Measurements from ENCODE around the gene MAP4. TPM values are rescaled to one million over a fixed set of nuclear protein-coding genes. Genes with fewer than 3 reads are reported as not detected.

MAP4 gene
- total RNA-seq, 1 donor, result 158 TPM

- no peak for TF ChIP-seq CTCF (IDR thresholded peaks at IDR 0.05; ENCODE audit: extremely low read depth, low read depth, low read length)
- no peak overlapping the region for H3K27ac ChIP-seq (ENCODE audit: low read depth, low read length)
- H3K36me3 ChIP-seq (ENCODE audit: insufficient read depth, low read length), result no peaks in the 10 kb centered on the region
- peaks cover 58% of the 10 kb centered on the region for H4K20me1 ChIP-seq (ENCODE audit: insufficient read depth, low read length)
- no peak for DNase-seq (ENCODE audit: insufficient read length, low spot score, missing footprints)
- H3K79me2 ChIP-seq (ENCODE audit: insufficient read depth, low read length), result peaks cover 98% of the 10 kb centered on the region
- H2AFZ ChIP-seq (ENCODE audit: low read length), result no peak overlapping the region
- H3K4me1 ChIP-seq (ENCODE audit: insufficient read depth, low read length), result no peaks in the 10 kb centered on the region
- no peak overlapping the region for H3K4me2 ChIP-seq (ENCODE audit: insufficient read depth, low read length)
- no peaks in the 10 kb centered on the region for H3K27me3 ChIP-seq (ENCODE audit: insufficient read depth, low read length)
- no peaks in the 10 kb centered on the region for H3K9me3 ChIP-seq (ENCODE audit: low read depth, low read length)
- H3K4me3 ChIP-seq (ENCODE audit: insufficient read depth, low read length), result no peak overlapping the region
These were observed 11.0 kb upstream of the MAP4 start for GRCh38 chr3:48026951-48027908.

GRCh38 chr3:48026098-48026497 is 9.9 kb upstream of the MAP4 start:
- H3K4me1 ChIP-seq (ENCODE audit: insufficient read depth, low read length), result no peaks in the 10 kb centered on the region
- H3K36me3 ChIP-seq (ENCODE audit: insufficient read depth, low read length), result no peaks in the 10 kb centered on the region
- no peaks in the 10 kb centered on the region for H3K27me3 ChIP-seq (ENCODE audit: insufficient read depth, low read length)
- no peak overlapping the region for H3K27ac ChIP-seq (ENCODE audit: low read depth, low read length)
- no peak for TF ChIP-seq CTCF (IDR thresholded peaks at IDR 0.05; ENCODE audit: extremely low read depth, low read depth, low read length)
- no peak for DNase-seq (ENCODE audit: insufficient read length, low spot score, missing footprints)
- H2AFZ ChIP-seq (ENCODE audit: low read length), result no peak overlapping the region
- no peak overlapping the region for H3K4me2 ChIP-seq (ENCODE audit: insufficient read depth, low read length)
- H3K9me3 ChIP-seq (ENCODE audit: low read depth, low read length), result no peaks in the 10 kb centered on the region
- peaks cover 57% of the 10 kb centered on the region for H4K20me1 ChIP-seq (ENCODE audit: insufficient read depth, low read length)
- H3K79me2 ChIP-seq (ENCODE audit: insufficient read depth, low read length), result peaks cover 98% of the 10 kb centered on the region
- no peak overlapping the region for H3K4me3 ChIP-seq (ENCODE audit: insufficient read depth, low read length)

- Histone ChIP-seq H3K4me1 (ENCODE audit: insufficient read depth, low read length) (no peaks in the 10 kb centered on the region), H3K9me3 (ENCODE audit: low read depth, low read length) (no peaks in the 10 kb centered on the region), H2AFZ (ENCODE audit: low read length) (no peak overlapping the region), H3K27ac (ENCODE audit: low read depth, low read length) (no peak overlapping the region), H3K36me3 (ENCODE audit: insufficient read depth, low read length) (no peaks in the 10 kb centered on the region), H3K79me2 (ENCODE audit: insufficient read depth, low read length) (peaks cover 99% of the 10 kb centered on the region), H3K4me2 (ENCODE audit: insufficient read depth, low read length) (no peak overlapping the region), H4K20me1 (ENCODE audit: insufficient read depth, low read length) (peaks cover 65% of the 10 kb centered on the region), H3K4me3 (ENCODE audit: insufficient read depth, low read length) (no peak overlapping the region), H3K27me3 (ENCODE audit: insufficient read depth, low read length) (no peaks in the 10 kb centered on the region)
- DNase-seq (ENCODE audit: insufficient read length, low spot score, missing footprints), result no peak
- TF ChIP-seq CTCF (IDR thresholded peaks at IDR 0.05; ENCODE audit: extremely low read depth, low read depth, low read length), result no peak
These were observed 8.2 kb upstream of the MAP4 start for GRCh38 chr3:48024401-48024800.

GRCh38 chr3:48023377-48023776 is 7.2 kb upstream of the MAP4 start:
- Histone ChIP-seq H3K4me1 (ENCODE audit: insufficient read depth, low read length) (peaks cover 7% of the 10 kb centered on the region), H2AFZ (ENCODE audit: low read length) (no peak overlapping the region), H3K9me3 (ENCODE audit: low read depth, low read length) (no peaks in the 10 kb centered on the region), H3K27me3 (ENCODE audit: insufficient read depth, low read length) (no peaks in the 10 kb centered on the region), H3K79me2 (ENCODE audit: insufficient read depth, low read length) (peaks cover 96% of the 10 kb centered on the region), H3K36me3 (ENCODE audit: insufficient read depth, low read length) (no peaks in the 10 kb centered on the region), H3K4me3 (ENCODE audit: insufficient read depth, low read length) (no peak overlapping the region), H4K20me1 (ENCODE audit: insufficient read depth, low read length) (peaks cover 59% of the 10 kb centered on the region), H3K4me2 (ENCODE audit: insufficient read depth, low read length) (no peak overlapping the region), H3K27ac (ENCODE audit: low read depth, low read length) (no peak overlapping the region)
- no peak for TF ChIP-seq CTCF (IDR thresholded peaks at IDR 0.05; ENCODE audit: extremely low read depth, low read depth, low read length)
- peak; percentile 1 for DNase-seq (ENCODE audit: insufficient read length, low spot score, missing footprints)
